ENCODE measurements around the gene PRR36. TPM values are rescaled to one million over a fixed set of nuclear protein-coding genes. Genes with fewer than 3 reads are reported as not detected.

Gene PRR36
- total and polyA plus RNA-seq, 10 donors = 0.02 to 0.43 (median 0.09) TPM; not detected in 3

DNA sequence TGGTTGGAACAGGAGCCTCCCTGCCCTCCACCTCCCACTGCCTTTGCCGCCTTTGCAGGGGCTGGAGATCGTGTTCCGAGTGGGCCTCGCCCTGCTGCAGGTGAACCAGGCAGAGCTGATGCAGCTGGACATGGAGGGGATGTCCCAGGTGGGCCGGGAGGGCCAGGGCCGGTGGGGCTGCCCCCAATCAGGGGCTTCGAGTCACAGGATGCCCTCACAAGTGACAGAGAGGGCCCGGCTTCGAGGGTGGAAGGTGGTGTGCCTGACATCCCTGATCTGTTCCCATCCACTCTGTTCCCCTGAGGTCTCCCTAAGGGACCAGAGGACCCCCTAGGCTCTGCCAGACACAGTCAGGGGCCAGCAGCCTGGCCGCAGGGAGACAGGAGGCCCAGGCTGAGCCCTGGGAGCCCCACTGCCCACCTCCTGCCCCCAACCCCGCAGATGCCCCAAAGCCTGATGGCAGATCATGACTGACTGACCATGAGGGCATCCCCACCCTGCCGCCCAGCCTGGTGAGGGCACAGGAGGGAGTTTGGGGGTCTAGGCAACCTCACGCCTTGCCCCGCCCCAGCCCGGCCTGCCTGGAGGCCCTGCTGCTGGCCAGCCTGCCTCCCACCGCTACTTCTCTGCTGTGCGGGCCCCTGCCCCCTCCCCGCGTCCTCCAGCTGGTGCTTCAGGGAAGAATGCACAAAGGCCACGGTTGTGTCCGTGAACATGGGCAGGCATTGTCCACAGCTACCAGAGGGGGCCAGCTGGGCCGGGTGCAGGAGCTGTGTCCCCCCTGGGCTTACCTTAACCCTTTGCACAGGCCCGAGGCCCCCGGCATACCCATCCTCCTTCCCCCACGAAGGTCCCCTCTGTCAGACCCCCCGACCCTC lies 22.3 kb downstream of the PRR36 start:
- H3K36me3 ChIP-seq = peaks cover 0 to 55% (median 0%) of the 10 kb centered on the region in 6 donors
- H3K9me3 ChIP-seq = no peaks in the 10 kb centered on the region
- no peak overlapping the region for H3K4me3 ChIP-seq
- 88 to 92% (median 90%) methylated on average over 14 to 26 of the region's 26 CpGs for WGBS, 5 donors
- DNase-seq = no peak
- TF ChIP-seq POLR2AphosphoS5 (IDR thresholded peaks at IDR 0.05) = no peak
- TF ChIP-seq CTCF (IDR thresholded peaks at IDR 0.05 in 8 of 11, conservative IDR thresholded peaks at IDR 0.05 in 3 of 11) = no peak
- TF ChIP-seq POLR2A (IDR thresholded peaks at IDR 0.05) = no peak
- intact Hi-C loops (cut with DNase I; ENCODE audit: low total_unique reads) = no loop called here
- H3K4me1 ChIP-seq = peaks cover 4 to 14% (median 9%) of the 10 kb centered on the region in 6 donors
- H3K27ac ChIP-seq = no peak overlapping the region
- H3K27me3 ChIP-seq (replicated peaks in 1 of 7) = peaks cover 0 to 13% (median 0%) of the 10 kb centered on the region in 7 donors

DNA sequence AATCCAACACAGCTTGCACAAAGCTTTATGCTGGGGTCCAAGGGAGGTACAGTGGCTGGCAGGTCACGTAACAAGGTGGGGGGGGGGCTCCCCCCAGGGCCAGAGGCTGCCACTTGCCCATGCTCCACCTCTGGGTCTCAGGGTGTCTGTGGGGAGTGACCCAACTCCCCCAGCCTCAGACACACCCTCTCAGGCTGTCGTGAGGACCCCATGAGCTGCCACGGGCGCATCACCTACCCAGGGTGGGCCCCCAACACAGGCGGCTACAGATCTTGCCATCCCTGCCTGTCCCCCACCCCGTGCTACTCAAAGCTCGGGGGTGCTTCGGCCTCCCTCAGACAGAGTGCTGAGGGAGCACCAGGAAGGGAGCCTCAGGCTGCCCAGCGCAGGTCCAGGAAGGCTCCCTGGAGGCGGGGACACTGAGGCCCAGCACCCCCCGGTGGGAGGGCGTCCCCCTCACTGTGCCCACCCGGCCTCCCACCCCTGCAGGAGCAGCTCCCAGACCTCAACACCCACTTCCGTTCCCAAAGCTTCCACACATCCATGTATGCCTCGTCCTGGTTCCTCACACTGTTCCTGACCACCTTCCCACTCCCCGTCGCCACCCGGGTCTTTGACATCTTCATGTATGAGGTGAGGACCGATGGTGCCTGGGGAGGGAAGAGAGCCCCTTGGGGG lies 23.1 kb downstream of the PRR36 start:
- H3K27ac ChIP-seq = no peak overlapping the region
- peaks cover 4 to 15% (median 9%) of the 10 kb centered on the region in 6 donors for H3K4me1 ChIP-seq
- H3K9me3 ChIP-seq = no peaks in the 10 kb centered on the region
- H3K4me3 ChIP-seq = no peak overlapping the region
- intact Hi-C loops (cut with DNase I; ENCODE audit: low total_unique reads) = no loop called here
- H3K36me3 ChIP-seq = peaks cover 0 to 49% (median 0%) of the 10 kb centered on the region in 6 donors
- DNase-seq = no peak
- H3K27me3 ChIP-seq (replicated peaks in 1 of 7) = peaks cover 0 to 5% (median 0%) of the 10 kb centered on the region in 7 donors
- WGBS, 5 donors = 88 to 93% (median 91%) methylated on average over 13 to 19 of the region's 19 CpGs
- TF ChIP-seq CTCF (IDR thresholded peaks at IDR 0.05 in 8 of 11, conservative IDR thresholded peaks at IDR 0.05 in 3 of 11) (no peak), POLR2AphosphoS5 (IDR thresholded peaks at IDR 0.05) (no peak), POLR2A (IDR thresholded peaks at IDR 0.05) (no peak)

GRCh38 chr19:7850000-7850813 lies 24.0 kb downstream of the PRR36 start:
- intact Hi-C loops (cut with DNase I; ENCODE audit: low total_unique reads) = no loop called here
- H3K27ac ChIP-seq = no peak overlapping the region
- peaks cover 0 to 4% (median 0%) of the 10 kb centered on the region in 7 donors for H3K27me3 ChIP-seq (replicated peaks in 1 of 7)
- TF ChIP-seq POLR2A (IDR thresholded peaks at IDR 0.05) = no peak
- DNase-seq = no peak
- no peak overlapping the region for H3K4me3 ChIP-seq
- WGBS, 5 donors = 71 to 92% (median 85%) methylated on average over 3 to 25 of the region's 25 CpGs
- H3K9me3 ChIP-seq = no peaks in the 10 kb centered on the region
- H3K4me1 ChIP-seq = peaks cover 4 to 22% (median 9%) of the 10 kb centered on the region in 6 donors
- H3K36me3 ChIP-seq = peaks cover 0 to 40% (median 0%) of the 10 kb centered on the region in 6 donors

GRCh38 chr19:7849631-7849999 lies 24.6 kb downstream of the PRR36 start:
- DNase-seq = no peak
- Histone ChIP-seq H3K36me3 (peaks cover 0 to 40% (median 0%) of the 10 kb centered on the region in 6 donors), H3K4me1 (peaks cover 4 to 23% (median 9%) of the 10 kb centered on the region in 6 donors), H3K9me3 (no peaks in the 10 kb centered on the region), H3K27me3 (replicated peaks in 1 of 7) (peaks cover 0 to 1% (median 0%) of the 10 kb centered on the region in 7 donors), H3K27ac (no peak overlapping the region), H3K4me3 (no peak overlapping the region)
- 88 to 99% (median 92%) methylated on average over 4 to 9 of the region's 9 CpGs for WGBS, 5 donors
- no peak for TF ChIP-seq POLR2A (IDR thresholded peaks at IDR 0.05)
- TF ChIP-seq POLR2AphosphoS5 (IDR thresholded peaks at IDR 0.05) = no peak
- no peak for TF ChIP-seq CTCF (IDR thresholded peaks at IDR 0.05 in 8 of 11, conservative IDR thresholded peaks at IDR 0.05 in 3 of 11)
- intact Hi-C loops (cut with DNase I; ENCODE audit: low total_unique reads) = no loop called here
